Stimulated activated CD4-positive, alpha-beta T cell treated with anti-CD3 and anti-CD28 coated beads, Interleukin-2, amount 100 ng/mL, for 4 hours (primary cell): Measurements from ENCODE around the gene HOPX.
"Not testable (repeated sequence)": the region's sequence is repeated elsewhere in the genome, so short reads cannot be mapped to it uniquely, and the experiment has no call there.

ENCODE experiments used
- DNase-seq: peaks from one replicate; pipeline ENCODE4 v3.0.0-alpha.2; 2020; ENCODE audit warnings: low read depth

Gene HOPX

DNA sequence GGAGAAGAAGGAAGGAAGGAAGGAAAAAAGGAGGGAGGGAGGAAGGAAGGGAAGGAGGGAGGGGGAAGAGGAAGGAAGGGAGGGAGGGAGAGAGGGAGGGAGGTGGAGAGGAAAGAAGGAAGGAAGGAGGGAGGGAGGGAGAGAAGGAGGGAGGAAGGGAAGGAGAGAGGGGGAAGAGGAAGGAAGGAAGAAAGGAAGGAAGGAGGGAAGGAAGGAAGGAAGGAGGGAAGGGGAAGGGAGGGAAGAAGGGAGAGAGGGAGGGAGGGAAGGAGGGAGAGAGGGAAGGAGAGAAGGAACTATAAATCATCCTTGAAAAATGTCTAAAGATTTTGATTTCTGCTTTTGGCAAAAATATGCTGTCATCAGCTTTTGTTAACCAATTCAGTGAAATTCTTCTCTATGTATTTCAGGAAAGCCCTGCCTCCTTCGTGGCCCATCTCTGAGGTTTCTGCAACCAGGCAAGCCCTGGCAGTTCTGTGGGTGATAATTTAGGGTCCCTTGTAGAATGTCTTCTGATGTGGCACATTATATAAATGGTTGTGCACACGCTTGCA is 7.1 kb upstream of the HOPX start:
- no peak for DNase-seq

DNA sequence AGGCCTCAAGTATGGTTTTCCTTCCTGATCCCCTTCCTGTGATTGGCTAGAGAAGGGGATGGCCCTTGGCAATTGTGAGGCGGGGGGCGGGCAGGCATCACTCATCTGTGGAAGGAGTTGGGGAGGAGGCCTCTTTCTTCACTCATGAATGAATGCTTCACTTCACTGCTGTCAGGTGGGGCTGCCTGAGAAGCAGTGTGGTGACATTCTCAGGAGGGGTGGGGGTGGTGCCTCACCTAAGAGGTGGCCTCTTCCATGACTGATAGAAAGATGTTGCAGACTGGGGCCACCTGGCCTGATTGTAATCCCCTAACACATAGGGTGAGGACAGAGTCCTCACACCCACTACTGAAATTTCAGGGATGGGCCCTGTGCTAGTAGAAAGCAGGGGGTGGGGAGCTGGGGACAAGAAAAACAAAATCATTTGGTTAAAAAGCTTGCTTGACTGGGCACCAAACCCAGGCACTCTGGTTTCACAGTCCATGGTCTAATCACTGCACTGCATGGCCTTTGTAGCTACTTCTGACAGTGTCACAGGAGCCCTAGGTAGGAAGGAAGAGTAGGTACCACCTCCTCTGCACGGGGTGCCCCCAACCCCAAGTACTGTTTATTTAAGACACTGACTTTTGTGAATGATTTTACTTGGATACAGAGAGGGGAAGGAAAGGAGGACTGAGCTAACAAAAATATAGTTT is 5.6 kb upstream of the HOPX start:
- DNase-seq = no peak

DNA sequence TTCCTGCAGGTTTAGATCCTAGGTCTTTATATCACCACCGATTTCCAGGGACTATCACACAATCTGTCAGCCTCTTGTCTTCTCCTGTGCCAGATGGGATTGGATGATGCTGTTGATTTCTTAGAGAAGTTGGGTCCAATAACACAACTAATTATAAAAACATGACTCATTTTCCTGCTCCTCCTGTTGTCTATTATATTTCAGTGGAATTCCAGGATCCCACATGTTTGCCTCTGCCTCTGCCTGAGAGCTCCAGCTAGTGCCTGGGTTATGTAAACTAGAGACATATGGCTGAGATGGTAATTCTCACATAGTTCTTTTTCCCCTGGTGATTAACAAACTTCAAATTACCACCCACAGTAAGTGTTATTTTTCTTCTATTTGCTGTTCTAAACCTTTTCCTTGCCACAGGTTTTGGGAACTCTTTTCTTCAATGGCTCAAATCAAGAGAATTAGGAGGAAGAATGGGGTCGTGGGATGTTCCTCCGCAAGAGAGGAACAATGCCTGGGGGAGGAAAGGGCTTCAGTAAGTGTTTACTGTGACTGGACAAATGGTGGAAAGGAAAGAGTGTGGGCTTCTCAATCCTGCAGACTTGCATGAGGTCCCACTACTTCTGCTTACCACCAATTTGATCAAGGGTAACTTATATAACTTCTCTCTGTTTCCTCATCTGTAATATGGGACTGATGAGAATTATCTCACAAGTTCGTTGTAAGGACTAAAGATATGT is 3.4 kb upstream of the HOPX start:
- DNase-seq = no peak

DNA sequence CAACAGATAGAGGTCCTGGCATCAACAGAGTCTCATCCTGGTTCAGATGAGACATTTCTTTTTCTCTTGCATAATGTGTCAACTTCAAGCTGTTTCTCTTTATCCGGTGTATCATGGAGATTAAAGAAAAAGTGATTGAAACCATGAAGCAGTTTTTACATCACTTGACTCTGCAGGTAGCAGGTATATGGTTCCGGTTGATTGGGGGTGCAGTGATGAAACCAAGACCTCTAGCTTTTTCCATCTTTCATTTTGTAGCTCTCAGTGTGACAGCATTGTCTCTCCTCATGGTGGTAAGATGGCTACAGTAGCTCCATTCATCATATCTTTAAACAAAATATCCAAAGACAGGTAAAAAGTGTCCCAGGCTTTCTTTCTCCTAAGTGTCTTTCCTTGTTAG is 2.4 kb upstream of the HOPX start:
- no peak for DNase-seq

DNA sequence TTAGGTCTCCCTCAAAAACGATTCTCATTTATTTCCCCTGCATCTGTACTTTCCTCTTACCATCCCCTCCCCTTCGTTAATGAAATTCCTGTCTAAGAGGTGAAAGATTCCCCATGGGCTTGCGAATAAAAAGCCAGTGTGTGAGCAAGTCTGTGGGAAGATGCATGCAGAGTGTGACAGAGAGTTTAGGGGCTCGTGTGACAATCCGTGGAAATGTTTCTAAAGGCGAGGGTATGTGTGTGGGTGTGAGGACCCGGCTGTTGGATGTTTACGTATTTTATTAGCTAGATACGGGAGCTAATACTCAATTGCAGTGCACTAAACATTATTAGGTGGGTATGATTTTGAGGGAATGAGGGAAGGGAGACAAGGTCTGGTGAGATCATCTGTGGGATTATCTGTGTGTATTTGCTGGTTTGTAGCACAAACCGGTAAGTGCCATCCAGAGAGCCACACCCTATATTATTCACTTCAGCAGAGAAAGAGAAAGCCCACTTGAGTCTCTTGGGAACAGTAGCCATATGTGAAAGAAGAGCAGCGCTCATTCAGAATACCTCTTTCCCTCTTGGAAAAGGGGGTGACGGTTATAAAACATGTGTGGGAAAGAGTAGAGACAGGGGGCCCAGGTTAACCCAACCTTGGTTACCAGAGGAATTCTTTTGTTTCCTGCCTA is 893 bp upstream of the HOPX start:
- DNase-seq = no peak

DNA sequence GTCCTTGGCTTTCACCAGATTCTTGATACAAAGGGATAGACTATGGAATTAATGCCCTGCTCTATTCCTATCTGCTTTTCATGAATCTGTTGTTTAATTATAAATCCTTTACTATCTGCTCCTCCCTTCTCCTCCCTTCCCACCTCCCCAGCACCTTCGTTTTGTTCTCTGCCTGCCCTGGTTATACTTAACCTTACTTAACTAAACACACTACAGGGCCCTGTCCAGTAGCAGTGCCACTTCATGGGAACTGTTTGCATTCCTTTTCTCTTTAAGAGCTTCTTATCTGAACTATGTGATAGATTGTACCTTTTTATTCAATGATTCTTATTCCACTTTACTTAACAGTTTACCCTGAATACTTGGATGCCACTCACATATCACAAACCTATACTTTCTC is 830 bp downstream of the HOPX start:
- no peak for DNase-seq

DNA sequence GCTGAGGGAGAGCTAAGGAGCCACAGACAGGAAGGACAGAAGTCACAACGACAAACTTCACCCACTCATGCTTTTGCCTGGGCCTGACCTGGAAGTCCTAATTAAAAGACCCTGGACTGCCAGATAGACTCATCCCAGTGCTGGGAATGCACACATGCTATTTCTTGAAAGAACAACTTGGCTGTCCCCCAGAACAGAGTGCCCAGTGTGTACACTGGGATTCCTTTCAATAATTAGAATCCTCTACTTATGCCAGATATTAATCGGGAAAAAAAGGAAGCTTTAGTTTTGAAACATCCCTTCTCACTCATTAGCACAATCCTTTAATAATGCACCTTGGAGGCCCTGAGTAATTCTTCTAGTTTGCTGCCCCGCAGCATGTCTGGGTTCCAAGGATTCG is 3.4 kb downstream of the HOPX start:
- DNase-seq = no peak

DNA sequence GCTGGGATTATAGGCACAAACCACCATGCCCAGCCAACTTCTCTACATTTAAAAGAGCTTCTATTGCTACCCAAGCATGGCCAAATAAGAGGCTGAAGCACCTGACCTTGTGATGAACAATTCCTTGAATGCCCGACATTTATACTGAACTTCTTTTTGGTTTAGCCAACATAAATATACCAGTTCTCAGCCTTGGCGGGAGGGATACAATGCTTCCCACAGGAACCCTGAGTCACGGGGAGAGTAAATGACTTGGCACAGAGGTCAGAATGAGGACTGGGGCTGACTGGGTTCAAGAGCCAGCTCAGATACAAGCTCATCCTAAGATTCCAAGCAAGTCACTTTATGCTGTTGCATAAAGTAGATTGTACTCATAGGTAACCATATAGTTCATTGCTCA is 6.1 kb downstream of the HOPX start:
- no peak for DNase-seq

DNA sequence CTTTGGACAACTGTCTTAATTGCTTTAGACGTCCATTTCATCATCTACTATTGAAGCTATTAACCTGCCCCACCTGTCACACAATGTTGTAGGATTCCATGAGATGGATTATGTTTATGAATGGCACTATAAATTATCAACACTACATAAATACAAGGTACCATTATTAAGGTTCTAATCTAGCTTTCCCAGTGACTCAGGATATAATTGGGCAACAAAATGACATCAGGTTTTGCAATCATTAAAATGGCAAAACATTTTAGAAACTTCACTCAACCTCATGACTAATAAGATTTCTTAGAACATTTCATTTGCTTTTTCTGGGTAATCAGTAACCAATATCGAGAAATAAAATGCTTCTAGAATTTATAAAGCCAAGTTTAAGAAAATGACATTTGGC is 9.2 kb downstream of the HOPX start:
- DNase-seq = no peak

DNA sequence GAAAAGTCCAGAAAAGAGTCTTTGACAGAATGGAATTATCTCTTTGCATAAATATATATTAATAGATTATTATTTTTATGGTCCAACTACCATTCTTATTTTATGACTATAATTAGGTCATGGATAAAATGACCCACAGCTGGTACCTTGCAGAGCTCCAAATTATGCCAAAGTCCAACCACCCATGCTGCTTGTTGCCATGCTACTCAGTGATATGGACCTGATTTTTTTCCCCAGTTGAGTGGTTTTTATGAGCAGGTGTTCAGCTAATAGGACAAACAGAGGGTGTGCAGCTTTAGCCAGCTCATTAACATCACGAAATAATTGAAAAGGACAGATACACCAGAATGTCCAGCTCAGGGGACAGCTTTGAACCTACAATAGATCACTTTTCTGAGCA is 9.7 kb downstream of the HOPX start:
- DNase-seq = no peak

DNA sequence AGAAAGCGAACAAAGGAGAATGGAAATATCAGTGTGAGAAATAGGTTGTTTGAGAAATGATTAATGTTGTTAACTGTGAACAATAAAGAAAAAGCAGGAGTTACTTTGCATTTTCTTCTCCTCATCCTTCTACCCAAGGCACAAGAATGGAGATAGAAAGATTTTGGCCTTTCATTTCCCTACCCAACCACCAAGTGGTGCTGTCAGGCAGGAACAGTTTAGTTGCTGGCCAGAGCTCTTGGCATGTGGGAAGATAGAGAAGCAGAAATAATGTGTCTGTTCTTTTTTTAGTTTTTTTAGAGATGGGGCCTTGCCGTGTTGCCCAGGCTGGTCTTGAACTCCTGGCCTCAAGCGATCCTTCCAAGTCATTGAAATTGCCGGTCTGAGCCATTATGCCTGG is 12.8 kb downstream of the HOPX start:
- no peak for DNase-seq

DNA sequence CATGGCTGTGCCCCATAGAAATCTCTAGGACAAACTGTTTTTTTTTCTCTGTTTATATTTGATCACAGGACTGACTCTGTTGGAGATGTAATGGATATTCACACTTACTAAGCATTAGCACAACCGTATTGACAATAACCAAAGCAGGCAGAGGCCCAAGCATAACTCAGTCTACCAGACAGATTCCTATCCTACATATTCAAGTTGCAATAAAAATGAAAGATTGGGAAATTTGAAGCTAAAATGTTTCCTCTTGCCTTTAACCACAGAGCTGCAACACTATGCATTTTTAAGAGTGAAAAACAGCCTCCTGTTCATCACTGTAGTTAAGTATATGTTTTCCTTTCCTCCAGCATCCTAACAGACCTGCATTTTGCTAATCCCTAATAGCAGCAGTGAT is 13.7 kb downstream of the HOPX start:
- DNase-seq = not testable (repeated sequence)

DNA sequence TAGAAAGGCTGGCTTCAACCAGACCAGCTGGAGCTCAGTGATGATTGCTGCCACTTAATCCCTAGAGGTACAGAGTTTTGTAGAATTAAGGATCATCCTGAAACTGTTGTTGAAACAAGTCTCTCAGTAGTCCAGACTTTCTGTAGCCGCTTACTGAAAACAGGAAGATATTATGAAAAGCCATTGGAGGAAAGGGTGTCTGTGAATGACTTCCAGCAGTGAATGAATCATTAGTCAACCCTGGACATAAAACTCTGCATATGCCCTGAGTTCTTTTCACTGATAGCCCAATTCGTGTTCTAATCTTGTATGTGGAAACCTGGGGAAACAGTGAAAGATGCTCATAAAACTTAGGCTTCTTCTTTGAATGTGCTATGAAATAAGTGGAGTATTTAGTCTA is 14.8 kb downstream of the HOPX start:
- DNase-seq = no peak

DNA sequence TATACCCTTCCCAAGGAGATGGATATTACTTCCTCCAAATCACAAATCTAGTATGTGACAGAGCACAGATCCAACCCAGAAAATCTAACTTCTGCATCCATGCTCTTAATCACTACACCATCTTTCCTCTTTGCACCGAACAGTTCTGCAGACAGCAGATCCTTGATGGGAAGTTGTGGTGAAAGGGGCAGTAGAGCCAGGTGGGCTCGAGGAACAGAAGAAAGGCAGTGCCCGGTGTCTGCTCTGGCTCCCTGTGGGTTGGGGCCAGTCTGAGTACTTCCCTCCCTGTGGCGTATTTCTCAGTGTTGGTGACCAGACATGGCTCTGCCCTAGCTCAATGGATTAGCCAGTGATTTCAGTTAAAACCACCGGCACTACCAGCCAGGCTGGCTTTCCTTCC is 15.3 kb downstream of the HOPX start:
- DNase-seq = no peak

DNA sequence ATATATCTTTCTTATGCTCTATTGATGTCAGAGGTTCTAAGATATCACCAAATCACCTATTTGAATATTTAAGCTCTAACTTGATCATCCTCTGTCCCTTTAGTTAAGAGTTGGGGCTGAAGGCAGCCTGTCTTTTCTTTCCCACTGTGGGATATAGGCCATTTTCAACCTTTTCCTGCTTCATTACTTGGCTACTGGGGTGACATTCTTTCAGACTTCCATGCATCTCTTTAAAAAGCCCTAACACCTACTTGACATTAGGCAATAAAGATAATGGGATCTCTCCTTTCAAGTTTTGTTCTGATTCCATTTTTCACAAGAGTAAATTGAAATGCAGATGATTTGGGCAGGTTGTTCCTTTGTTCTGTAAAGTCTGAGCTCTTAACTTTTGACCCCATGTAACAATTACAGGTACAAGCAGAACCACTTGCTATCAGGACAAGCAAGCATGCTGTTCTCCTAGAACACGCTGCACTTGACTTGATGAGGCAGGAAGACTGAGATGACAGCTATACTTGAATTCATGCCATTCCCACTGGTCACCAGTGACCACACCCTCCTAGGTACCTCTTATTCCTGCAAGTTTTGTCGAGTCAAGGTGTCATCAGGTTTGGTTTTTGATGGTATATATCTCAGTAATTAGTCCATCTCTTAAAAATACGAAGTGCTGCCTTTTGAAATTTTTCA is 18.2 kb downstream of the HOPX start:
- DNase-seq = no peak

DNA sequence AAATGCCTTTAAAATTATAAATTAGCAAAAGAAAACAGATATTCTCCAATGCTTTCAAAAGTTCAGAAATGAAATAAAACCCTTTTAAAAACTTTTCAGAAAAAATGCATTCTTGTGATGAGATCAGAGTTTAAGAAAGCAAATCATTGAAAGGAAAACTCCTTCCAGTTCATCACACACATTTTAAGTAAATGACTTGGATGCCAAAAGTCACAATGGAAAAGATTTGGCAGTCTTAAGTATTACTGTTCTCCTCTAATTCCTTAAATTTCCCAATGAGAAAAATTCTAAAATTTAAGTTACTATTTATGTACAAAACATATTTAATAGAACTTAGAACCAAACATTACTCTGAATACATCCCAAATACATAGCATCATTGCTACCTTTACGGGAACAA is 21.1 kb downstream of the HOPX start:
- no peak for DNase-seq

DNA sequence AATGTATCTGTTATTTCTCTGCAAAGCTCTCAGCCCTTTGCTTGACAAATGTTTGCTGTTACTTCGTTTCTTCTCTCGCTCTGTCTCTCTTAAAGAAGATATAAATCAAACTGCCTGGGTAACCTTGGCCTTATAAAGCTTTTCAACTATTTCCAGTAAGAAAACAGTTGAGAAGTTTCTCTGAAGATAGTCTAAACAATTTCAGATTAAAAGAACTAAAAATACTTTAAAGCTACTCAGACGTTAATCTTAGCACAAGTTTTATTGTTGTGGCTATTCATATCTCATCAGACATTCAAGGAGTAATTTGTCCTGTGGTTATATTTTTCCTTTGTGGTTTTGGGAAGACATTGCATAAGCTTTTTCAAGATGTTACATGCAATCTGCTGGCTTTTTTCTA is 22.6 kb downstream of the HOPX start:
- no peak for DNase-seq

DNA sequence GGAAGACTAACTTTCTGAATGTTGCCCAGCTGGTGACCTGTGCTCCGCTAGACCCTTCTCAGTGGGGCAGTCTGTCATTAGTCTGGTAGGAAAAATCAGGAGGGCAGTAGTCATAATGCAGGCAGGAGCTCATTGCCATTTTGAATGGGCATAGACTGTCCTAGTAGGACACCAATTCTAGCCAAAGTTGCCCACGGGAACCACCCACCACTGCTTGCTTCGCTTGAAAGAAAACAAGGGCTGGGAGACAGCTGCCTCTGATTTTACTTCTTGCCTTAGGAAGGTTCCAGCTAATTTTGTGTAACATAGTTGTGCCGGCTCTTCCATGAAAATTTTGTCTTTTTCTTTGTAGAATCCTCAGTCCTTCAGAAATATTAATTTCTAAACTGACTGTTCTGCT is 23.3 kb downstream of the HOPX start:
- DNase-seq = no peak

DNA sequence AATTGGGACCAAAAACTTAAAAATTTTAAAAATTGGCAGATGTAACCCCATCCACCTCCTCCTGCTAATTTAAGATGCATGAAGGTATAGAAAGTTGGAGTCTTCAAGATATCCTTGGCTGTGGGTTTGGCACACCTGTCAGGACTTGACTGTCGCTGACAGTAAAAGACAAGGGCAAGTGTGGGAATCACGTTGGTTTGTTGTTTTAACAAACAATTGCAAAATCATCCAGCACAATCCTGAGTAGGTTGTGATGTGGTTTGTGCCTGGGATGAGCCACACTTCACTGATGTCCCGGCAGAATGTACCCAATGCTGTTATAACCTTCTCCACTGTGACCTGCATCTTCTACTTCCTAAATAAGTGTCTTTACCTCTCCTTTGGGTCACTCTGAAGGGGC is 24.0 kb downstream of the HOPX start:
- DNase-seq = no peak

DNA sequence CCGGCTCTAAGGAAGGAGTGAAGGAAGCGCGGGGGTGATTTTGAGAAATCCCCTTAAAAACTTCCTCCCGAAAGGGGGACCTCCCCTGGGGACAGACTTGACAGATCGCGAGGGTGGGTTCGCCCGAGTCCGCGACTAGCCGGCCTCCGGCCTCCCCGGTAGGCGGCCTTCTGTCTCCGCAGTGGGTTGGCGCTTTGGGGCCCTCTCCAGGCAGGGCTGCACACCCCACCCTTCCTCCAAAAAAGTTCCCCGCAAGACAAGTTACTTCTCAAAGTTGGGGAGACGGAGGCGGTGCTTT is 24.8 kb downstream of the HOPX start:
- no peak for DNase-seq

DNA sequence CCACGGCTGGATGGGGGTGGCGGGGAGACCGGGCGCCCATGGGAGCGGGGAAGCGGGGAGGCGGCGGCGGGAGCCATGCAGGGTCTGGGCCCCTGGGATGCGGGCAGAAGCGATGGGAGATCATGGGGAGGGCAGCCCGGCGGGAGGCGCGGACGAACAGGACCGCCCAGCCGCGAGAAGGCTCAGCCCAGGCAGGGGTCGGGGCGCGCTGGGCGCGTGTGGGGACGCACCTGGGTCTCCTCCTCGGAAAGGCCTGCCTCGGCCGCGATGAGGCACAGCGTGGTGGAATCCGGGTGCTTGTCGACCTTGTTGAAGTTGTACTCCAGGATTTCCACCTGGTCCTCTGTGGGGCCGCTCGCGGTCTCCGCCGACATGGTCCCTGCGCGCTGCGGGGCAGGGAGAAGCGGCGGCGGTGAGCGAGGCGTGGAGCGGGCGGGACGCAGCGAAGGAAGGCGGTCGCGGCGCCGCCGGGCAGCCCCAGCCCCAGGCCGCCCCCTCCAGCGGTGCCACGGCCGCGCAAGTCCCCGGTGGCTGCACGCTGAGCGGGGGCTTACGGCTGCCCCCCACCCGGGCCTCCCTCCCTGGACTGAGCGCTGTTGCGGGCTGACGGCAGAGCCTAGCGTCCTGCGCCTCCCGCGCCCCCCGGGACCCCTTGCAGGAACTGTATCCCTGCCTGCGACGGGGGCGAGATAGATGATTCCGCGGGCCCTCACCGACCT is 25.3 kb downstream of the HOPX start:
- no peak for DNase-seq

DNA sequence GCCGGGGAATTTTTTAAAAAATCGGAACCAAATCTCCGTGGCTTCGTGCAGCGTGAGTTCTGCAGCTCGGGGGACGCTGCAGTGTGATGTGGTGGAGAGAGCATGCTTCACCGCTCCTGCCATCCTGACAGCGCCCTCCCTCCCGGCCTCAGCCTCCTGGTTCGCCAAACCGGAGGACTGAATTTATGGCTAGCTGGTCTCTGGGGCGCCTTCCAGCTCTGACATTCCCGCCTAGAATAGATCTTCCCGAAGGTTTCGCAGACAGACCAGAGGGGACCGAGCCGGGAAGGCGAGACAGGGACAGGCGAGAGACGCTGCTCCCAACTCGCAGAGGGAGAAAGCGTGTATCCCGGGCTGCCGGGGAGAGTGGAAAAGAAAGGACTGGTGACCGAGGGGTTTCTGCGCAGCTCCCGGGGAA is 25.9 kb downstream of the HOPX start:
- DNase-seq = no peak
